ENCODE data around the gene TRERF1. TPM values are rescaled to one million over a fixed set of nuclear protein-coding genes. Genes with fewer than 3 reads are reported as not detected.

Gene TRERF1
- total and polyA plus RNA-seq, 2 of the 4 experiments (the other 2 are of a cell fraction): 6.3 to 9.9 TPM

DNA sequence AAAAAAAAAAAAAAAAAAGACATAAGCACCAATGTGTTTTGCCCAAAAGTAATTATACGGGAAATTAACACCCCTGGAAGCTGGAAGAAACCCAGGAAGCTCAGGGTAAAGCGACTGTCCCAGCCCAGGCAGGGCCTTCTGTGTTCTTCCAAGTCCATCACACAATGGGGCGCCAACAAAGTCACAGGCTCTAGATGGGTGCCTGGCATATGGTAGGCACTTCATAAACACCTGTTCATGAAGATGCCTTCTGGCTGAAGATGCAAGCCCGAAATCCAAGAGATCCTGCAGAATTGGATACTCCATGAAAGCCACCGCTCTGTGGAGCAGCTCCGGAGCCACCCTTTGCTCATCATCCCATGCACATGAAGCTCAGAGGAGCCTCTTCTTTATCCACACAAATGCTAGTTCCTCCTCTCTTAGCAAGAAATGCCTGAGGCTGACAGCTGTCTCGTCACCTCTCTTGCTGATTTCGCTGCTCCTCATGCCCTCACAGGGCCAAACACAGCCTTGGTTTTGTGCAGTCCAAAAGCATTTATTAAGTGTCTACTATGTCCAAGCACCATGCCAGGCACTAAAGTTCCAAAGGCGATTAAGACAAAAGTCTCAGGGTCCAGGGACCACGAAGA lies 76.6 kb downstream of the TRERF1 start:
- peaks cover 23% of the 10 kb centered on the region for H4K20me1 ChIP-seq (ENCODE audit: insufficient read depth, low read length)
- no peak overlapping the region for H3K56ac ChIP-seq (ENCODE audit: extremely low read depth, insufficient read depth, low read length)
- no peak overlapping the region for H4K91ac ChIP-seq (ENCODE audit: insufficient read depth, low read depth, low read length)
- H2AFZ ChIP-seq (replicated peaks; ENCODE audit: low read length, poor library complexity): no peak overlapping the region
- H2AK5ac ChIP-seq (ENCODE audit: low read depth, low read length): no peak overlapping the region
- no peak overlapping the region for H2BK20ac ChIP-seq (ENCODE audit: low read depth, low read length)
- H3K23ac ChIP-seq (ENCODE audit: low read depth, low read length): no peak overlapping the region
- no peak overlapping the region for H4K5ac ChIP-seq (ENCODE audit: low read depth, low read length)
- dilution Hi-C loops (cut with HindIII; ENCODE audit: low sequenced_read_pairs, unreplicated experiment) (no loop called here), in situ Hi-C loops (cut with MboI; ENCODE audit: low sequenced_read_pairs) (no loop called here), intact Hi-C loops (cut with micrococcal nuclease) (no loop called here)
- H3K9me1 ChIP-seq (ENCODE audit: insufficient read depth, low read length): peaks cover 43% of the 10 kb centered on the region; the same call in 1 of the 2 replicates
- ATAC-seq (ENCODE audit: low read depth): no peak
- no peak overlapping the region for H3K14ac ChIP-seq (replicated peaks; ENCODE audit: low read depth, low read length)
- H3K27ac ChIP-seq (ENCODE audit: insufficient read depth, low read length): no peak overlapping the region
- H3K27me3 ChIP-seq (ENCODE audit: control insufficient read depth, insufficient read depth, low read length): no peaks in the 10 kb centered on the region
- POLR2A ChIA-PET (ENCODE audit: unreplicated experiment): no interaction called here
- TF ChIP-seq, protein P1, sequence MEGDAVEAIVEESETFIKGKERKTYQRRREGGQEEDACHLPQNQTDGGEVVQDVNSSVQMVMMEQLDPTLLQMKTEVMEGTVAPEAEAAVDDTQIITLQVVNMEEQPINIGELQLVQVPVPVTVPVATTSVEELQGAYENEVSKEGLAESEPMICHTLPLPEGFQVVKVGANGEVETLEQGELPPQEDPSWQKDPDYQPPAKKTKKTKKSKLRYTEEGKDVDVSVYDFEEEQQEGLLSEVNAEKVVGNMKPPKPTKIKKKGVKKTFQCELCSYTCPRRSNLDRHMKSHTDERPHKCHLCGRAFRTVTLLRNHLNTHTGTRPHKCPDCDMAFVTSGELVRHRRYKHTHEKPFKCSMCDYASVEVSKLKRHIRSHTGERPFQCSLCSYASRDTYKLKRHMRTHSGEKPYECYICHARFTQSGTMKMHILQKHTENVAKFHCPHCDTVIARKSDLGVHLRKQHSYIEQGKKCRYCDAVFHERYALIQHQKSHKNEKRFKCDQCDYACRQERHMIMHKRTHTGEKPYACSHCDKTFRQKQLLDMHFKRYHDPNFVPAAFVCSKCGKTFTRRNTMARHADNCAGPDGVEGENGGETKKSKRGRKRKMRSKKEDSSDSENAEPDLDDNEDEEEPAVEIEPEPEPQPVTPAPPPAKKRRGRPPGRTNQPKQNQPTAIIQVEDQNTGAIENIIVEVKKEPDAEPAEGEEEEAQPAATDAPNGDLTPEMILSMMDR (conservative IDR thresholded peaks at IDR 0.05; ENCODE audit: low read depth, low read length): no peak
- TF ChIP-seq, protein P2, sequence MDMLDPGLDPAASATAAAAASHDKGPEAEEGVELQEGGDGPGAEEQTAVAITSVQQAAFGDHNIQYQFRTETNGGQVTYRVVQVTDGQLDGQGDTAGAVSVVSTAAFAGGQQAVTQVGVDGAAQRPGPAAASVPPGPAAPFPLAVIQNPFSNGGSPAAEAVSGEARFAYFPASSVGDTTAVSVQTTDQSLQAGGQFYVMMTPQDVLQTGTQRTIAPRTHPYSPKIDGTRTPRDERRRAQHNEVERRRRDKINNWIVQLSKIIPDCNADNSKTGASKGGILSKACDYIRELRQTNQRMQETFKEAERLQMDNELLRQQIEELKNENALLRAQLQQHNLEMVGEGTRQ (IDR thresholded peaks at IDR 0.05; ENCODE audit: low read depth, low read length): no peak
- no peak for TF ChIP-seq FOS (IDR thresholded peaks at IDR 0.05; ENCODE audit: low read depth, low read length)
- no peak for TF ChIP-seq CHD1 (IDR thresholded peaks at IDR 0.05; ENCODE audit: low read depth, low read length)
- no peak for TF ChIP-seq MAFK (IDR thresholded peaks at IDR 0.05; ENCODE audit: low read depth, low read length)
- no peak for TF ChIP-seq POLR2A (IDR thresholded peaks at IDR 0.05; ENCODE audit: low read depth, low read length)
- TF ChIP-seq RCOR1 (IDR thresholded peaks at IDR 0.05; ENCODE audit: insufficient replicate concordance, low read length): no peak
- TF ChIP-seq ELK1 (IDR thresholded peaks at IDR 0.05; ENCODE audit: borderline replicate concordance, low read depth, low read length): no peak
- no peak for TF ChIP-seq MAZ (IDR thresholded peaks at IDR 0.05; ENCODE audit: borderline replicate concordance, low read depth, low read length)
- no peak for TF ChIP-seq RAD21 (IDR thresholded peaks at IDR 0.05; ENCODE audit: low read length)
- TF ChIP-seq SMC3 (IDR thresholded peaks at IDR 0.05; ENCODE audit: low read depth, low read length): no peak
- no peak for TF ChIP-seq MXI1 (IDR thresholded peaks at IDR 0.05; ENCODE audit: borderline replicate concordance, low read depth, low read length)
- TF ChIP-seq NFE2L2 (IDR thresholded peaks at IDR 0.05; ENCODE audit: low read depth, low read length): no peak
- no peaks in the 10 kb centered on the region for H3K36me3 ChIP-seq (ENCODE audit: control insufficient read depth, insufficient read depth, low read length)
- no peak overlapping the region for H3K9ac ChIP-seq (ENCODE audit: low read depth, low read length)
- H3K18ac ChIP-seq (ENCODE audit: low read depth, low read length): no peak overlapping the region
- no peak overlapping the region for H3K4ac ChIP-seq (ENCODE audit: low read depth, low read length)
- no TSS peak for BruUV-seq (replicated peaks)
- peaks cover 5% of the 10 kb centered on the region; the same call in 1 of the 2 replicates for H3K4me1 ChIP-seq (ENCODE audit: control insufficient read depth, insufficient read depth, low read length)
- no peak for DNase-seq
- no peak overlapping the region for H2BK15ac ChIP-seq (ENCODE audit: low read depth, low read length)
- no peak overlapping the region for H2AK9ac ChIP-seq (replicated peaks; ENCODE audit: low read depth, low read length, poor library complexity)
- no peak overlapping the region for H2BK120ac ChIP-seq (ENCODE audit: low read depth, low read length)
- no peak overlapping the region for H3K4me2 ChIP-seq (ENCODE audit: low read depth, low read length)
- CTCF ChIA-PET: interaction anchor here (0.6 kb wide), 1 partner anchor 133 kb away, joined by 8 read pairs; no protein-coding TSS in a partner anchor
- no peak overlapping the region for H4K8ac ChIP-seq (ENCODE audit: low read depth in 2 of 2, low read length in 2 of 2)
- no peak overlapping the region for H3K4me3 ChIP-seq (ENCODE audit: insufficient read depth, low read depth, low read length)
- 97% methylated on average over 5 of the region's 10 CpGs; no CpG with 5 or more reads in 1 of the 2 experiments for WGBS, 2 experiments (ENCODE audit: extremely low coverage in 2 of 2, insufficient read length in 1 of 2)
- H3K9me3 ChIP-seq (ENCODE audit: control insufficient read depth, insufficient read depth, low read length): no peaks in the 10 kb centered on the region
- peaks cover 33 to 87% of the 10 kb centered on the region in 2 experiments for H3K79me1 ChIP-seq (ENCODE audit: low read depth in 1 of 2, low read length in 2 of 2)
- no peak overlapping the region for H2BK5ac ChIP-seq (ENCODE audit: low read depth, low read length, poor library complexity, severe bottlenecking)

All from IMR-90 (cell line).